Right lung (tissue), 5 donors: ENCODE results near the gene GANC. TPM values are rescaled to one million over a fixed set of nuclear protein-coding genes. Genes with fewer than 3 reads are reported as not detected.
"Not testable (repeated sequence)": the region's sequence is repeated elsewhere in the genome, so short reads cannot be mapped to it uniquely, and the experiment has no call there.

Experiments used
- DNase-seq, 2 donors: peaks; one replicate each; pipeline ENCODE4 v3.0.0-alpha.2; 2013
- polyA plus RNA-seq, 5 donors: library from polyadenylated mRNA; unstranded; fragments of 120-200 nt; gene quantifications; one replicate each; pipeline versions ENCODE4 v1.2.1 to v1.2.3, GENCODE V29; 2013; ENCODE audit warnings: inconsistent platforms in 1 of 5, low replicate concordance in 1 of 5; ENCODE audit not compliant: insufficient read length in 5 of 5, insufficient read depth in 1 of 5

GANC gene
- polyA plus RNA-seq, 5 donors: 22.7 to 42.3 (median 35.1) TPM

GRCh38 chr15:42282926-42283325 lies 9.9 kb downstream of the GANC start:
- no peak for DNase-seq

- DNase-seq: no peak
These were observed 10.7 kb downstream of the GANC start for GRCh38 chr15:42283671-42284070.

DNA sequence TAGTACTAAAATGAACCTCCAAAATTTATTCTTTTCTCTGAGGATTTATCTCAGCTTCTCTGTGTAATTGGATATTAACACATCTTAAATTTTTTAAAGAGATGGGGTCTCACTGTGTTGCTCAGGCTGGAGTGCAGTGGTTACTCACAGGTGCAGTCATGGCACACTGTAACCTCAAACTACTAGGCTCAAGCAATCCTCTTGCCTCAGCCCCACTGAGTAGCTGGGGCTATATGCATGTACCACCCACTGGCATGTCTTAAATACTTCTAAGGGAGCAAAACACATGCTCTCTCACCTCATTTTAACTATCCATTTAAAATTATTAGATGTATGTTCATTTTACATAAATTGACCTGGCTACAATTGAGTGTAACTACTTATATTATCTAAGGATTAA lies 11.6 kb downstream of the GANC start:
- no peak for DNase-seq

DNA sequence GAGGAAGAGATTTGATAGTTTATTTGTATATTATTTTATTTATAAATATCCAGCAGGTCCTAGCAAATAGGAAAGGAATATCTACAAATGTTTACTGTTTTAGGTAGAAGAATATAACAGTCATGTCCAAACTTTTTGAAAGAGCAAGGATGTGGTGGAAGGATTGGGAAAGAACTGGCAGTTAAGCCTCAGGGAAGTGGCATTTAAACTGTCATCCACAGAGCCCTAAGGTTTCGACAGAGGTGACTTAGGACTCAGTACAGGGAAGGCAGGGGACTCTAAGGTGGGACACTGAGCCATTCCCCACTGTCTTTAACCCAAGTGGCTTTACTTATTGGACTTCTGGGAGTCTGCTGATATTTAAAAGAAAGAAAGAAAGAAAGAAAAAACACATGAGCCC lies 12.0 kb downstream of the GANC start:
- DNase-seq: no peak

- DNase-seq: peak in 1 of 2 donors; percentile 68
These were observed 13.5 kb downstream of the GANC start for GRCh38 chr15:42286445-42287029.

DNA sequence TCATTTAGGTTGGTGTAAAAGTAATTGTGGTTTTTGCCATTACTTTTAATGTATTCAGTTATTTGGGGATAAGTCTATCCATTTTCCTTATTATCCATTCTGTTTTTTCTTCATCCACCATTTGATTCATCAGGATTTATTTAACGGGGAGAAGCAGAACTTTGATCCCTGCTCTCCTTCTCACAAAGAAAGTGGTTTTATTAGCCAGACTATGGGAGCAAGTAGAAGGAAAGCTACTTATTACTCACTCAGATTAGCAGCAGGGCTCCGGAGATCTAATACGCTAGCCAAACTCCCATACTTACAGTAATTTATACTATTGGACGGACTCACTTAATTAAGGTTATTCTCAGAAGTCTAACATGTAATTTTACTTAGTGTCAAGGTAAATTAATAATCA lies 14.9 kb downstream of the GANC start:
- DNase-seq: no peak

GRCh38 chr15:42289166-42289565 lies 16.2 kb downstream of the GANC start:
- DNase-seq: no peak

DNA sequence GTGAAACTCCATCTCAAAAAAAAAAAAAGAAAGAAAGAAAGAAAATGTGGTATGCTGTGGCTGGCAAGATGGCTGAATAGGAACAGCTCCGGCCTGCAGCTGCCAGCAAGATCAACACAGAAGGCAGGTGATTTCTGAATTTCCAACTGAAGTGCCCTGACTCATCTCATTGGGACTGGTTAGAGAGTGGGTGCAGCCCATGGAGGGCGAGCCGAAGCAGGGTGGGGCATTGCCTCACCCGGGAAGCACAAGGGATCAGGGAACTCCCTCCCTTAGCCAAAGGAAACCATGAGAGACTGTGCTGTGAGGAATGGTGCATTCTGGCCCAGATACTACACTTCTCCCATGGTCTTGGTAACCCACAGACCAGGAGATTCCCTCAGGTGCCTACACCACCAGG lies 28.0 kb downstream of the GANC start:
- not testable (repeated sequence) for DNase-seq

- DNase-seq: no peak
These were observed 33.7 kb downstream of the GANC start for GRCh38 chr15:42306681-42307080.

GRCh38 chr15:42313463-42313862 lies 40.5 kb downstream of the GANC start:
- no peak for DNase-seq

GRCh38 chr15:42314818-42315217 lies 41.8 kb downstream of the GANC start:
- DNase-seq: no peak

GRCh38 chr15:42315521-42315920 lies 42.5 kb downstream of the GANC start:
- no peak for DNase-seq

DNA sequence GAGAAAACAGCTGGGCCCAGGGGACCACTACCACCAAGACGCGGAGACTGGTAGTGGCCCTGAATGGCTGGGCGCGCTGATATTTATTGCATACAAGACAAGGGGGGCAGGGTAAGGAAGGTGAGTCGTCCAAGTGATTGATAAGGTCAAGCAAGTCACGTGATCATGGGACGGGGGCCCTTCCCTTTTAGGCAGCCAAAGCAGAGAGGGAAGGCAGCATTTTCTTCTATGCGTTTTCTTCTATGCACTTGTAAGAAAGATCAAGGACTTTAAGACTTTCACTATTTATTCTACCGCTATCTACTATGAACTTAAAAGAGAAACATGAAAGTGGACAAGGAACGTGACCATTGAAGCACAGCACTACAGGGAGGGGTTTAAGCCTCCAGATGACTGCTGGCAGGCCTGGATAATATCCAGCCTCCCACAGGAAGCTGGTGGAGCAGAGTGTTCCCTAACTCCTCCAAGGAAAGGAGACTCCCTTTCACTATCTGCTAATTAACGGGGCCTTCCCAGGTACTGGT lies 43.3 kb downstream of the GANC start:
- peak; percentile 0 to 3 for DNase-seq

GRCh38 chr15:42319206-42319605 lies 46.2 kb downstream of the GANC start:
- DNase-seq: no peak

- DNase-seq: no peak
These were observed 51.3 kb downstream of the GANC start for GRCh38 chr15:42324308-42324707.

DNA sequence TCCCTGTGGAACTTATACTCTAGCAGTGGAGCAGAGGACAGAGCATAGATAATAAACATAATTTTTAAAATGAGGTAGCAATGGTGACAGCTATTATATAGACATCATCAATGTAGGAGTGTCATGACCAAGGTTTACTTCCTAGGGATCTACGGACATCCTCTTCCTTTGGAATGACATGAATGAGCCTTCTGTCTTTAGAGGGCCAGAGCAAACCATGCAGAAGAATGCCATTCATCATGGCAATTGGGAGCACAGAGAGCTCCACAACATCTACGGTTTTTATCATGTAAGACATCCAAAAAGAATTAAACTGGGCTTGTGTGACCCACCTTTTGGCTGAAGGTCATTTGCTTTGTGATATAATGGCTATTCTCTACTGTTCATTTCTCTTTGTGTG lies 56.2 kb downstream of the GANC start:
- no peak for DNase-seq

- DNase-seq: no peak
These were observed 57.0 kb downstream of the GANC start for GRCh38 chr15:42329992-42330391.

DNA sequence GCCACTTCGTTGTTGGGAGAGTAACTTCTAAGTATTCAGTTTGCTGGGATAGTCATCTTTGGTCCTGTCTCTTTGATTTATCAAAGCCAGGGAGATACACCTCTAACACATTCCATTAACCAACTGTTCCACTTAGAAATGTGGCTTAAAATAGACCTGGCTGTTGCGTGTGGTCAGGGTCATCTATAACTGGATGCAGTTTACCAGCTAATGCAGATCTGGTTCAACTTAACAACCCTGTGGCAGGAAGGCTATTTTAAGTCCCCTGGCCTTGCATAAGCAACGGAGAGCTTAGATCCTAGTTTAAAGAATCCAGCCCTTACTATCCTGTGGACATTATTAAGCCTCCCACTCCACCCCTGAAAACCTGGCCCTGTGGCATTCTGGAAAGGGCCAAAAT lies 58.2 kb downstream of the GANC start:
- no peak for DNase-seq

GRCh38 chr15:42332331-42332730 lies 59.3 kb downstream of the GANC start:
- DNase-seq: no peak

- no peak for DNase-seq
These were observed 62.1 kb downstream of the GANC start for GRCh38 chr15:42335074-42335473.

GRCh38 chr15:42336650-42337049 lies 63.6 kb downstream of the GANC start:
- DNase-seq: not testable (repeated sequence)

GRCh38 chr15:42337104-42337503 lies 64.1 kb downstream of the GANC start:
- DNase-seq: not testable (repeated sequence)

DNA sequence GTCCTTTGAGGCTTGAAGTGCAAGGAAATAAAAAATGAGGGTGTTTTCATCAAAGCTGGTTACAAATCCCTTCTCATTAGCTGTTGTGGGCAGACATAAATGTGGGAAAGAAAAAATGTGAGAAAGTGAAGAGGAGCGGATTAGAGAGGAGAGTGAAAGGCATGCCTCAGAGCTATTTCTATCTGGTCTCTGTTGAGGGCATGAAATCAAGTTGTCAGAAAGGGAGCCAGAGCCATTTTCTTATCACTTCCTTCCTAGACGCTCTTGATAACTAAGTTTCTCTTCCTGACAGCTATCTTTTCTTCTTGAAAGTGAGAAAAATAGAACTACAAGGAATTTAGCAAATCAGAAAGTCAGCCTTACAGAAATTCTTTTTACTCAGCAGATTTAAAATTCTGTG lies 65.5 kb downstream of the GANC start:
- no peak for DNase-seq

GRCh38 chr15:42343596-42344232 lies 70.7 kb downstream of the GANC start:
- no peak for DNase-seq
